Activated B cell treated with CpG ODN at 0.5 μM for 24 hours (primary cell): Measurements from ENCODE around the gene ADAMTSL3. TPM values are rescaled to one million over a fixed set of nuclear protein-coding genes. Genes with fewer than 3 reads are reported as not detected.

Experiments used
- ATAC-seq: fragments of 200-7000 bp; cut with Tn5 transposase; one replicate; pipeline ENCODE4 v1.10.0; 2021; ENCODE audit warnings: low read depth, mild to moderate bottlenecking, moderate library complexity
- CTCF ChIA-PET: fragments of 350-600 bp; sonication (Branson Sonifier 250); formaldehyde crosslinking; loops from one replicate; lab custom pipeline; 2021; ENCODE audit warnings: antibody characterized with exemption; lab: Charles Lee
- POLR2A ChIA-PET: fragments of 350-600 bp; sonication (Branson Sonifier 250); formaldehyde crosslinking; loops from one replicate; lab custom pipeline; 2021; ENCODE audit warnings: antibody characterized with exemption; lab: Charles Lee
- DNase-seq: peaks from one replicate; pipeline ENCODE4 v3.0.0; 2022
- H3K27ac Mint-ChIP-seq: one replicate; pipeline ENCODE4 v1.8.0; 2020; ENCODE audit warnings: mixed read lengths
- H3K27me3 Mint-ChIP-seq: one replicate; pipeline ENCODE4 v1.8.0; 2021; ENCODE audit warnings: mixed read lengths
- H3K36me3 Mint-ChIP-seq: one replicate; pipeline ENCODE4 v1.8.0; 2021; ENCODE audit warnings: low read depth, mixed read lengths
- H3K4me1 Mint-ChIP-seq: one replicate; pipeline ENCODE4 v1.8.0; 2021; ENCODE audit warnings: mixed read lengths
- H3K4me3 Mint-ChIP-seq: one replicate; pipeline ENCODE4 v1.8.0; 2020; ENCODE audit warnings: mild to moderate bottlenecking, mixed read lengths
- H3K9me3 Mint-ChIP-seq: one replicate; pipeline ENCODE4 v1.8.0; 2020; ENCODE audit warnings: mixed read lengths
- intact Hi-C: fragments of 100-400 bp; cut with micrococcal nuclease; formaldehyde crosslinking; loops from one replicate; pipeline ENCODE4 v1.15.1; 2024
- total RNA-seq: library from RNA; stranded (reverse); gene quantifications from 2 replicates; pipeline ENCODE4 v1.2.3, GENCODE V29; 2022
- TF ChIP-seq, protein P1 (sequence below): fragments of 200-600 bp; IDR thresholded peaks from one replicate; pipeline ENCODE4 v1.8.0; 2022; ENCODE audit warnings: antibody characterized with exemption, mild to moderate bottlenecking

ADAMTSL3 gene
- total RNA-seq, 1 donor from 2014 or later = not detected

DNA sequence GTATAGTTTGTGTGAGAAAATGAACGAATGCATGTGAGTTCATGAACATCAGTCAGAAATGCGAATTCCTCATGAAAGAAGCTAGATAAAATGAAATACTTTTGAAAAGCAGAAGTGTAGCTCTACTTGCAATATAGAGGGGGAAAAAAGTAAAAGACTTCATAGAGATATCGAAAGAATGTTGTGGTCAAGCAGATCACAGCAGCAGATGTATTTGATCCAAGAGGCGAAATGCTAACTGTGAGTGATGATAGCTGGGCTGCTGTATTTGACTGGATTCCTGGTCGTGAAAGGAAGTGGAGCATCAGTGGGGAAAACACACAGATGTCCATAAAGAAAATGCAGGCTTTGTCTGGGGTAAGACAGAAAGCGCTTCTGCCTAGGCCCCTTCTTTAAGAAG is 112.4 kb downstream of the ADAMTSL3 start:
- ChIA-PET POLR2A (no interaction called here), CTCF (no interaction called here)
- Mint-ChIP-seq H3K4me1 (no peaks in the 10 kb centered on the region), H3K27me3 (peaks cover 1% of the 10 kb centered on the region), H3K4me3 (no peak overlapping the region), H3K27ac (no peak overlapping the region), H3K36me3 (no peaks in the 10 kb centered on the region), H3K9me3 (no peaks in the 10 kb centered on the region)
- DNase-seq (no peak), ATAC-seq (no peak)
- TF ChIP-seq, protein P1, sequence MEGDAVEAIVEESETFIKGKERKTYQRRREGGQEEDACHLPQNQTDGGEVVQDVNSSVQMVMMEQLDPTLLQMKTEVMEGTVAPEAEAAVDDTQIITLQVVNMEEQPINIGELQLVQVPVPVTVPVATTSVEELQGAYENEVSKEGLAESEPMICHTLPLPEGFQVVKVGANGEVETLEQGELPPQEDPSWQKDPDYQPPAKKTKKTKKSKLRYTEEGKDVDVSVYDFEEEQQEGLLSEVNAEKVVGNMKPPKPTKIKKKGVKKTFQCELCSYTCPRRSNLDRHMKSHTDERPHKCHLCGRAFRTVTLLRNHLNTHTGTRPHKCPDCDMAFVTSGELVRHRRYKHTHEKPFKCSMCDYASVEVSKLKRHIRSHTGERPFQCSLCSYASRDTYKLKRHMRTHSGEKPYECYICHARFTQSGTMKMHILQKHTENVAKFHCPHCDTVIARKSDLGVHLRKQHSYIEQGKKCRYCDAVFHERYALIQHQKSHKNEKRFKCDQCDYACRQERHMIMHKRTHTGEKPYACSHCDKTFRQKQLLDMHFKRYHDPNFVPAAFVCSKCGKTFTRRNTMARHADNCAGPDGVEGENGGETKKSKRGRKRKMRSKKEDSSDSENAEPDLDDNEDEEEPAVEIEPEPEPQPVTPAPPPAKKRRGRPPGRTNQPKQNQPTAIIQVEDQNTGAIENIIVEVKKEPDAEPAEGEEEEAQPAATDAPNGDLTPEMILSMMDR = no peak
- intact Hi-C loops = no loop called here

DNA sequence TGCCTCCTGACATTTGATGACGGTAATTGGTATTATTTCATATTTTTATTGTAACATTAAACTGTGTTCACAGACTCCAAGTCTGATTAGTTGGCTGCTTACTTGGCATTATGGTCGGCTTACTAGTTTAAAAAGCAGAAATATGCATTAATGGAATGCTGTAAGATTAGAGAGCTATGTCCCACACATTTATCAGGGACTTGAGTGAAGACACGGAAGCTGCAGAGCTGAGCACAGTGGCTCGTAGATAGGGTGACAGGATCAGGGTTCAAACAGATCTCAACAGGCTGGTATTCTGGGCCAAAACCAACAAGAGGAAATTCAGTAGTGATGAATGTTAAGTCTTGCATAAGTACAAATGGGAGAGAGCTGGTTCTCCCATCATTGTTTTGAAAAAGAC is 113.8 kb downstream of the ADAMTSL3 start:
- H3K9me3 Mint-ChIP-seq = no peaks in the 10 kb centered on the region
- no peaks in the 10 kb centered on the region for H3K36me3 Mint-ChIP-seq
- intact Hi-C loops = no loop called here
- H3K27ac Mint-ChIP-seq = no peak overlapping the region
- TF ChIP-seq, protein P1 = no peak
- DNase-seq = no peak
- peaks cover 1% of the 10 kb centered on the region for H3K27me3 Mint-ChIP-seq
- no peak overlapping the region for H3K4me3 Mint-ChIP-seq
- ChIA-PET CTCF (no interaction called here), POLR2A (interaction anchor here (0.6 kb wide), 1 partner anchor 16 kb away, joined by 5 read pairs; no protein-coding TSS in a partner anchor)
- no peak for ATAC-seq
- no peaks in the 10 kb centered on the region for H3K4me1 Mint-ChIP-seq

DNA sequence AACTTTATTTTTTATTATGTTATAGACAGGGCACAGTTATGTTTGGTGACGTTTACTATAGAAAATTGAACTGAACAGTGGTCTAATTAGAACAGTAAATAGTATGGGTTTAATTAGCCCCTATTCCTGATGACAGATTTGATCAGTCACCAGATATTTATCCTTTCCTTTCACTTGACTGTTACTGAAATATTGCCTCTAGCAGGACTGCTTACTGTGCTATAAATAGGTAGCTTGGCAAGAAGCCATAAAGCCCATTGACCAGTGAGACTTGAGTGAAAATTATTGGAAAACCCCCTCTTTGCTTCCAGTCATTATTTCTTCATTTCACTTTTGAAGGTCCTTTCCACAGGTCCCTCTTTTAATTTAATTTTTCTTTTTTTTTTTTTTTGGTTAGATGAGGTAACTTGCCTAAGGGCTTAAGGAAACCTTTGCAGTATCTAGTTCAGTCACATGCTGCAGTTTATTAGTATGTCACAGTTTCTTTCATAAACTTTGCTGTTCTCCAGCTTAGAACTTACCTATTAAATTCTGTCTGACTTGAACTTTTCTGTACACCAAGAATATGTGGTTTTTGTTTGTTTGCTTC is 115.6 kb downstream of the ADAMTSL3 start:
- CTCF ChIA-PET = no interaction called here
- Mint-ChIP-seq H3K27ac (no peak overlapping the region), H3K36me3 (no peaks in the 10 kb centered on the region), H3K4me1 (no peaks in the 10 kb centered on the region), H3K27me3 (peaks cover 1% of the 10 kb centered on the region), H3K4me3 (no peak overlapping the region), H3K9me3 (peaks cover 3% of the 10 kb centered on the region)
- DNase-seq (no peak), ATAC-seq (no peak)
- TF ChIP-seq, protein P1 = no peak
- intact Hi-C loops = no loop called here
- POLR2A ChIA-PET = no interaction called here

DNA sequence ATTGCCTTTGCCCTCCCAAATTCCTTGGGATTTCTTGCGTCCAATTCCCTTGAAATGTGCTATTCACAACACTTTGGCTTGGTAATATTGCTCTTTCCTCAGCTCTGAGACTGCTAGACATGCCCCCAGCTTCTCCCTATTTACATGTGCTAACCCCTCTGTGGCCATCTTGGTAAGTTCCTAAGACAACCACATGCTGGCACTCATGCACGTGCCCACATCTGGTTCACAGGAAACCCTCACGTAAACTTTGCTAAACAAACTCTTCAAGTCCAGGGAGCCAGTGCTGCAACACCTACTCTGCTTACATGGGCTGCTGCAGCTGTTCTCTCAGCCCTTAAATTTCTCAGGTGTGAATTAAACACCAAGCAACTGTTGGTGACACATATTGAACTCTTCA is 121.8 kb downstream of the ADAMTSL3 start:
- POLR2A ChIA-PET = no interaction called here
- CTCF ChIA-PET = no interaction called here

DNA sequence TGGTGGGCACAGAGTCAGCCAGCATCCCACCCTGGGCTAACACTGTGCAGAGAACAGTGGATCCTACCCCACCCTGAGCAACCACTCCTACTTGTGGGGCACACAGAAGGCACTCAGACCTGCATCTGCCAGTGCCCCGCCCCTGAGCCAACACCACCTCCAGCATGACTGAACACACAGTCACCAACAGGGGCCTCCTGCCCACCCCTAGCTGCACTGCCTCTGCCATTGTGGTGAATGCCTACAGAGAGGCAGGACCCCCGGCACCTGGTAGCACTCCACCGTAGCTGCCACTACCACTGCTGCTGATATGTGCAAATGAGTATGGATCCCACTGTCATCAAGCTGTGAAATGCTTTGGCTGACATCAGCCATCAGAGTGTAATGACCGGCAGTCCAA is 123.1 kb downstream of the ADAMTSL3 start:
- TF ChIP-seq, protein P1 = no peak
- Mint-ChIP-seq H3K4me3 (no peak overlapping the region), H3K36me3 (no peaks in the 10 kb centered on the region), H3K27ac (no peak overlapping the region), H3K4me1 (no peaks in the 10 kb centered on the region), H3K27me3 (peaks cover 5% of the 10 kb centered on the region), H3K9me3 (peaks cover 6% of the 10 kb centered on the region)
- ATAC-seq (no peak), DNase-seq (no peak)
- ChIA-PET POLR2A (no interaction called here), CTCF (no interaction called here)
- intact Hi-C loops = no loop called here

More for the DNA sequence above, 121.8 kb downstream of the ADAMTSL3 start:
- intact Hi-C loops = no loop called here
- TF ChIP-seq, protein P1 = no peak
- no peak overlapping the region for H3K27ac Mint-ChIP-seq
- H3K4me3 Mint-ChIP-seq = no peak overlapping the region
- peaks cover 6% of the 10 kb centered on the region for H3K9me3 Mint-ChIP-seq
- DNase-seq (no peak), ATAC-seq (no peak)
- no peaks in the 10 kb centered on the region for H3K36me3 Mint-ChIP-seq
- H3K4me1 Mint-ChIP-seq = no peaks in the 10 kb centered on the region
- peaks cover 5% of the 10 kb centered on the region for H3K27me3 Mint-ChIP-seq
